MCF 10A (cell line): ENCODE data around the gene SLC4A3. TPM values are rescaled to one million over a fixed set of nuclear protein-coding genes. Genes with fewer than 3 reads are reported as not detected.

Experiments
- BruUV-seq: library from RNA; stranded (reverse); fragments of 400-500 nt; replicated peaks from 2 replicates; lab custom pipeline; 2021; lab: Mats Ljungman, UMichigan
- CTCF ChIA-PET: fragments of 300-600 bp; sonication (Branson Sonifier 250); formaldehyde crosslinking; extraction: SDS; loops from one replicate; lab custom pipeline; 2021; ENCODE audit warnings: antibody characterized with exemption, inconsistent platforms; lab: Yijun Ruan, JAX
- POLR2A ChIA-PET: fragments of 300-600, 350-650 bp; sonication (Branson Sonifier 250); formaldehyde crosslinking; extraction: SDS; loops from one replicate; lab custom pipeline; 2020; ENCODE audit warnings: antibody characterized with exemption, inconsistent platforms; lab: Yijun Ruan, JAX
- DNase-seq: peaks from one replicate; pipeline ENCODE4 v3.0.0-alpha.2; 2018; ENCODE audit not compliant: unreplicated experiment
- H3K27ac Mint-ChIP-seq: one replicate; pipeline ENCODE4 v1.8.0; 2022; ENCODE audit warnings: mild to moderate bottlenecking, low read depth, mixed read lengths; ENCODE audit not compliant: unreplicated experiment
- H3K27me3 Mint-ChIP-seq: one replicate; pipeline ENCODE4 v1.8.0; 2022; ENCODE audit warnings: mixed read lengths; ENCODE audit not compliant: insufficient read depth, unreplicated experiment
- H3K36me3 Mint-ChIP-seq: one replicate; pipeline ENCODE4 v1.8.0; 2022; ENCODE audit warnings: mild to moderate bottlenecking, moderate library complexity, mixed read lengths; ENCODE audit not compliant: insufficient read depth, unreplicated experiment
- H3K4me1 Mint-ChIP-seq: one replicate; pipeline ENCODE4 v1.8.0; 2022; ENCODE audit warnings: mixed read lengths; ENCODE audit not compliant: insufficient read depth, unreplicated experiment
- H3K4me3 Mint-ChIP-seq: one replicate; pipeline ENCODE4 v1.8.0; 2022; ENCODE audit warnings: mild to moderate bottlenecking, moderate library complexity, mixed read lengths; ENCODE audit not compliant: unreplicated experiment
- H3K9me3 Mint-ChIP-seq: one replicate; pipeline ENCODE4 v1.8.0; 2022; ENCODE audit warnings: mixed read lengths; ENCODE audit not compliant: unreplicated experiment
- intact Hi-C: fragments of 100-400 bp; cut with micrococcal nuclease; formaldehyde crosslinking; loops from 2 replicates; pipeline ENCODE4 v1.14.1; 2022
- total RNA-seq: library from RNA; stranded (reverse); gene quantifications from 2 replicates; pipeline ENCODE4 v1.2.3, GENCODE V29; 2022
- TF ChIP-seq, protein P1 (sequence below): fragments of 200-600 bp; IDR thresholded peaks from one replicate; pipeline ENCODE4 v1.8.0; 2022; ENCODE audit warnings: antibody characterized with exemption, mild to moderate bottlenecking; ENCODE audit not compliant: unreplicated experiment

SLC4A3 gene
- total RNA-seq, 1 experiment from 2014 or later = 4.7 TPM

DNA sequence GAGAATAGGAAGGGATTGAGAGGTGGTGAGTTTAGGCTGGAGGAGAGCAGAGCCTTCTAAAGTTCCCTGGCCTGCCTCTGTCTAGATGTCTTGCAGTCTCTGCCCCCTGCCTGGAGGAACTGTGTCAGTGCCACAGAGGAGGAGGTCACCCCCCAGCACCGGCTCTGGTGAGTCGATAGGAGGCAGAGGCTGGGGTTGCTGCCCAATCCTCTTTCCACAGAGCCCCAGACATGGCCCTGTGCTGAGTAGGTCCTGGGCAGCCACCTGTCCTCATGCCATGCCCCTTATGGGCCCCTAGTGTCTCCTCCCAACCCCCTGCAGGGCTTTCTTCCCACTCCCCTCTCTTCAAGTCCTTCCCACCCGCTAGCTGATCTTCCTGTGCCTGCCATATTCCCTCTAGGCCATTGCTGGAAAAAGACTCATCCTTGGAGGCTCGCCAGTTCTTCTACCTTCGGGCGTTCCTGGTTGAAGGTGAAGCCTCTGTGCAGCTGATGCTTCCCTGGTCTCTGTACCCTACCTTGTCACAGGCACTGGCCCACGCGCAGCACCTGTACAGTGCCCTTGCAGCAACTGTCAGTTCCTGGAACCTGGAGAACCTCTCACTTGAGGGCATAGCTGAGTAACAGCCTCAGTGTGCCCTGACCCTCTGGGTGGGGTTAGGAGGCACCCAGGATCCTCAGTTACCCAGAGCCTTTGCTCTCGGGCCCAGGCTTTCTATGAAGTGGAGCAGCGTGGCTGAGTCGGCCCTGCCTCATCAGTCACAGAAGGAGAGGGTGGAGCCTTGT is 13.2 kb upstream of the SLC4A3 start:
- TF ChIP-seq, protein P1, sequence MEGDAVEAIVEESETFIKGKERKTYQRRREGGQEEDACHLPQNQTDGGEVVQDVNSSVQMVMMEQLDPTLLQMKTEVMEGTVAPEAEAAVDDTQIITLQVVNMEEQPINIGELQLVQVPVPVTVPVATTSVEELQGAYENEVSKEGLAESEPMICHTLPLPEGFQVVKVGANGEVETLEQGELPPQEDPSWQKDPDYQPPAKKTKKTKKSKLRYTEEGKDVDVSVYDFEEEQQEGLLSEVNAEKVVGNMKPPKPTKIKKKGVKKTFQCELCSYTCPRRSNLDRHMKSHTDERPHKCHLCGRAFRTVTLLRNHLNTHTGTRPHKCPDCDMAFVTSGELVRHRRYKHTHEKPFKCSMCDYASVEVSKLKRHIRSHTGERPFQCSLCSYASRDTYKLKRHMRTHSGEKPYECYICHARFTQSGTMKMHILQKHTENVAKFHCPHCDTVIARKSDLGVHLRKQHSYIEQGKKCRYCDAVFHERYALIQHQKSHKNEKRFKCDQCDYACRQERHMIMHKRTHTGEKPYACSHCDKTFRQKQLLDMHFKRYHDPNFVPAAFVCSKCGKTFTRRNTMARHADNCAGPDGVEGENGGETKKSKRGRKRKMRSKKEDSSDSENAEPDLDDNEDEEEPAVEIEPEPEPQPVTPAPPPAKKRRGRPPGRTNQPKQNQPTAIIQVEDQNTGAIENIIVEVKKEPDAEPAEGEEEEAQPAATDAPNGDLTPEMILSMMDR = no peak
- no peak for DNase-seq
- H3K36me3 Mint-ChIP-seq = peaks cover 5% of the 10 kb centered on the region
- no peak overlapping the region for H3K4me3 Mint-ChIP-seq
- H3K9me3 Mint-ChIP-seq = no peaks in the 10 kb centered on the region
- POLR2A ChIA-PET = no interaction called here
- H3K27ac Mint-ChIP-seq = no peak overlapping the region
- no peaks in the 10 kb centered on the region for H3K27me3 Mint-ChIP-seq
- CTCF ChIA-PET = interaction anchor here (1.4 kb wide), 1 partner anchor 54 kb away, joined by 4 read pairs; no protein-coding TSS in a partner anchor
- no peaks in the 10 kb centered on the region for H3K4me1 Mint-ChIP-seq
- BruUV-seq = no TSS peak
- intact Hi-C loops = no loop called here

DNA sequence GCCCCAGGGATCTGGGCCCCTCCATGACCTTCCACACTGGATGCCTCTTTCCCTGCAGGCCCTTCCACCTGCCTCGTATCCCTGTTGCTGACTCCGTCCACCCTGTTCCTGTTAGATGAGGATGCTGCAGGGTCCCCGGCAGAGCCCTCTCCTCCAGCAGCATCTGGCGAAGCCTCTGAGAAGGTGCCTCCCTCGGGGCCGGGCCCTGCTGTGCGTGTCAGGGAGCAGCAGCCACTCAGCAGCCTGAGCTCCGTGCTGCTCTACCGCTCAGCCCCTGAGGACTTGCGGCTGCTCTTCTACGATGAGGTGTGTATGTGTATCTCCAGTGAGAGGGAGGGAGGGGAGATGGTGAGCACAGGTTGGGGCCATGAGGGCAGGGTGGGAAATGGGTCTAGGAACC is 12.4 kb upstream of the SLC4A3 start:
- BruUV-seq = no TSS peak
- no peak for DNase-seq
- Mint-ChIP-seq H3K27ac (no peak overlapping the region), H3K4me3 (no peak overlapping the region), H3K36me3 (peaks cover 5% of the 10 kb centered on the region), H3K9me3 (no peaks in the 10 kb centered on the region), H3K27me3 (no peaks in the 10 kb centered on the region), H3K4me1 (no peaks in the 10 kb centered on the region)
- TF ChIP-seq, protein P1 = no peak
- ChIA-PET CTCF (interaction anchor here (0.9 to 1.4 kb wide), 2 partner anchors 55 to 85 kb away, joined by 3 to 4 read pairs; no protein-coding TSS in a partner anchor), POLR2A (interaction anchor here (0.7 kb wide), 1 partner anchor 18 kb away, joined by 3 read pairs; the partner anchor contains the start of gene STK11IP)
- intact Hi-C loops = no loop called here

DNA sequence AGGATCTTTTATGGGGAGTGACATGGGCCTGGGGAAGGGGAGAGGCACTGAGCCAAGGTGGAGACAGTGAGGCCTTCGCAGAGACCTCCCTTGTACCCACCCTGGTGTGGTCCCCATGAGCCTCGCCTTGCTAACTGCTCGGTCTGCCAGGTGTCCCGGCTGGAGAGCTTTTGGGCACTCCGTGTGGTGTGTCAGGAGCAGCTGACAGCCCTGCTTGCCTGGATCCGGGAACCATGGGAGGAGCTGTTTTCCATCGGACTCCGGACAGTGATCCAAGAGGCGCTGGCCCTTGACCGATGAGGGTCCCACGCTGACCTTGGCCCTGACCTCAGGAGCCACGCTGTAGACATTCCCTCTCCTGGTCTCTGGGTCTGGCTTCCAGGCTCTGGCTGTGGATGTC is 11.5 kb upstream of the SLC4A3 start:
- Mint-ChIP-seq H3K27ac (no peak overlapping the region), H3K36me3 (peaks cover 6% of the 10 kb centered on the region), H3K4me1 (no peaks in the 10 kb centered on the region), H3K9me3 (no peaks in the 10 kb centered on the region), H3K4me3 (no peak overlapping the region), H3K27me3 (no peaks in the 10 kb centered on the region)
- DNase-seq = no peak
- CTCF ChIA-PET = interaction anchor here (0.9 kb wide), 1 partner anchor 86 kb away, joined by 3 read pairs; no protein-coding TSS in a partner anchor
- intact Hi-C loops = no loop called here
- POLR2A ChIA-PET = interaction anchor here (1.1 kb wide), 1 partner anchor 19 kb away, joined by 3 read pairs; the partner anchor contains the start of gene STK11IP
- TF ChIP-seq, protein P1 = no peak
- no TSS peak for BruUV-seq

DNA sequence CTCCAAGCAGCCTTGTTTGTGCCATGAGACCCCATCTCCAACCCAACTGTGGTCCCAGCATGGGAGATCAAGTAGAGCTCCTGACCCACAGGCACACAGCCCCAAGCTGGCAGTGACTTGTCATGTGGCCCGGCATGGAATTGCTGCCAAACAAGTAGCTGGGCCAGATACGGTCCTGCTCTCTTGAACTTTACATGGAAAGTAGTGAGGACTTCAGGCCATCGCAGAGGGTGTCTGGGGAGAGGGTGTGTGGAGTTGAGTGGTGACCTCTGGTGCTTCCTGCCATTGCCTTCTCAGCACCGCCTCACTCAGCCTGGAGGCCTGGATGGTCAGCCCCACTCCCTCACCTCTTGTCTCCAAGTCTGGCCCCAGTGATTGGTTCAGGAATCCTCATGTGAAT is 10.9 kb upstream of the SLC4A3 start:
- intact Hi-C loops = no loop called here
- no peaks in the 10 kb centered on the region for H3K4me1 Mint-ChIP-seq
- H3K4me3 Mint-ChIP-seq = no peak overlapping the region
- peaks cover 6% of the 10 kb centered on the region for H3K36me3 Mint-ChIP-seq
- BruUV-seq = no TSS peak
- TF ChIP-seq, protein P1 = no peak
- H3K9me3 Mint-ChIP-seq = no peaks in the 10 kb centered on the region
- POLR2A ChIA-PET = interaction anchor here (1.1 kb wide), 1 partner anchor 19 kb away, joined by 3 read pairs; the partner anchor contains the start of gene STK11IP
- H3K27ac Mint-ChIP-seq = no peak overlapping the region
- H3K27me3 Mint-ChIP-seq = peaks cover 7% of the 10 kb centered on the region
- CTCF ChIA-PET = no interaction called here
- DNase-seq = no peak
